HG03520 (cell line): ENCODE results near the gene SCGB3A2.
"Not testable (repeated sequence)": the region's sequence is repeated elsewhere in the genome, so short reads cannot be mapped to it uniquely, and the experiment has no call there.

Experiments used
- ATAC-seq: cut with Tn5 transposase; IDR thresholded peaks from one replicate; pipeline ENCODE4 v1.9.1; 2021; ENCODE audit warnings: mild to moderate bottlenecking, moderate library complexity; ENCODE audit not compliant: unreplicated experiment

The SCGB3A2 gene

GRCh38 chr5:147860641-147861025, 17.9 kb upstream of the SCGB3A2 start:
- ATAC-seq: no peak

GRCh38 chr5:147863454-147864158, 14.9 kb upstream of the SCGB3A2 start:
- ATAC-seq: no peak

- no peak for ATAC-seq
Observed at GRCh38 chr5:147869112-147869511, 9.4 kb upstream of the SCGB3A2 start.

GRCh38 chr5:147869892-147870291, 8.6 kb upstream of the SCGB3A2 start:
- not testable (repeated sequence) for ATAC-seq

- ATAC-seq: not testable (repeated sequence)
Observed at GRCh38 chr5:147871980-147872549, 6.4 kb upstream of the SCGB3A2 start.

GRCh38 chr5:147872744-147873435, 5.6 kb upstream of the SCGB3A2 start:
- not testable (repeated sequence) for ATAC-seq

GRCh38 chr5:147874118-147874875, 4.2 kb upstream of the SCGB3A2 start:
- not testable (repeated sequence) for ATAC-seq

- no peak for ATAC-seq
Observed at GRCh38 chr5:147874910-147875367, 3.6 kb upstream of the SCGB3A2 start.

- no peak for ATAC-seq
Observed at GRCh38 chr5:147876141-147876540, 2.4 kb upstream of the SCGB3A2 start.

GRCh38 chr5:147876626-147877025, 1.9 kb upstream of the SCGB3A2 start:
- no peak for ATAC-seq

GRCh38 chr5:147879784-147880183, 1.3 kb downstream of the SCGB3A2 start:
- ATAC-seq: no peak

- ATAC-seq: no peak
Observed at GRCh38 chr5:147880487-147880886, 2.0 kb downstream of the SCGB3A2 start.

- no peak for ATAC-seq
Observed at GRCh38 chr5:147882586-147883313, 4.2 kb downstream of the SCGB3A2 start.

- ATAC-seq: no peak
Observed at GRCh38 chr5:147887026-147887627, 8.6 kb downstream of the SCGB3A2 start.

- ATAC-seq: no peak
Observed at GRCh38 chr5:147887930-147888329, 9.4 kb downstream of the SCGB3A2 start.

GRCh38 chr5:147892696-147893296, 14.3 kb downstream of the SCGB3A2 start:
- no peak for ATAC-seq

GRCh38 chr5:147893820-147894219, 15.3 kb downstream of the SCGB3A2 start:
- no peak for ATAC-seq

- ATAC-seq: no peak
Observed at GRCh38 chr5:147895864-147896263, 17.4 kb downstream of the SCGB3A2 start.

- no peak for ATAC-seq
Observed at GRCh38 chr5:147898875-147899401, 20.4 kb downstream of the SCGB3A2 start.
